Transverse colon (tissue), 4 donors: ENCODE results near the gene DPY19L1.

Source experiments
- CTCF ChIP-seq, 5 experiments: fragments of 200-600 bp in 3 of 5; fragments of 450-650 bp in 2 of 5; sonication (generic) in 3 of 5; IDR thresholded peaks; 1 replicate in 2 of 5; 2 replicates in 3 of 5; pipeline ENCODE4 v1.5.1; 2016 to 2017; ENCODE audit warnings: antibody characterized with exemption in 5 of 5, inconsistent platforms in 3 of 5, mild to moderate bottlenecking in 2 of 5, moderate library complexity in 1 of 5
- EP300 ChIP-seq: sonication (generic); formaldehyde crosslinking; IDR thresholded peaks from one replicate; pipeline ENCODE4 v1.6.1; 2017; ENCODE audit warnings: antibody characterized with exemption, low read depth
- POLR2A ChIP-seq: fragments of 450-650 bp; IDR thresholded peaks from one replicate; pipeline ENCODE4 v1.6.1; 2016; ENCODE audit warnings: antibody characterized with exemption, mild to moderate bottlenecking, moderate library complexity
- POLR2AphosphoS5 ChIP-seq, 3 donors: sonication (generic); formaldehyde crosslinking; IDR thresholded peaks; one replicate each; pipeline ENCODE4 v1.6.1; 2016; ENCODE audit warnings: antibody characterized with exemption in 3 of 3

GRCh38 chr7:34912236-34912635 lies 125.0 kb downstream of the DPY19L1 start:
- TF ChIP-seq CTCF (IDR thresholded peaks at IDR 0.05) (no peak), EP300 (no peak), POLR2AphosphoS5 (IDR thresholded peaks at IDR 0.05) (no peak), POLR2A (no peak)
